Keratinocyte (primary cell): ENCODE measurements around the gene VMP1. TPM values are rescaled to one million over a fixed set of nuclear protein-coding genes. Genes with fewer than 3 reads are reported as not detected.

Experiments
- DNase-seq: peaks from one replicate; pipeline ENCODE4 v3.0.0-alpha.2; 2011; ENCODE audit warnings: low read depth, missing footprints, low spot score
- FAIRE-seq: peaks from 2 replicates; lab custom pipeline; 2011; peaks lifted over from hg19 to GRCh38; lab: Jason Lieb, UNC
- H2AFZ ChIP-seq: 2 replicates; pipeline ENCODE4 v1.6.0; 2012; ENCODE audit warnings: low read length, control low read depth, inconsistent platforms; ENCODE audit not compliant: control insufficient read depth
- H3K27ac ChIP-seq: 2 replicates; pipeline ENCODE4 v1.5.1; 2011; ENCODE audit warnings: low read length; ENCODE audit not compliant: control insufficient read depth, insufficient read depth
- H3K27me3 ChIP-seq: 3 replicates; pipeline ENCODE4 v1.6.0; 2011; ENCODE audit warnings: low read length; ENCODE audit not compliant: control insufficient read depth, insufficient read depth; ENCODE audit errors: extremely low read depth
- H3K36me3 ChIP-seq, 2 experiments: 2 replicates in 1 of 2; 3 replicates in 1 of 2; pipeline ENCODE4 v1.5.1; 2011; ENCODE audit warnings: low read length in 2 of 2, mild to moderate bottlenecking in 1 of 2; ENCODE audit not compliant: control insufficient read depth in 2 of 2, insufficient read depth in 2 of 2; ENCODE audit errors: extremely low read depth in 1 of 2
- H3K4me1 ChIP-seq: 3 replicates; pipeline ENCODE4 v1.5.1; 2011; ENCODE audit warnings: low read length; ENCODE audit not compliant: control insufficient read depth, insufficient read depth; ENCODE audit errors: extremely low read depth
- H3K4me2 ChIP-seq: 3 replicates; pipeline ENCODE4 v1.6.0; 2011; ENCODE audit warnings: low read depth, low read length; ENCODE audit not compliant: control insufficient read depth, insufficient read depth; ENCODE audit errors: extremely low read depth
- H3K4me3 ChIP-seq, 3 experiments: fragments of 200-600 bp in 1 of 3; sonication (generic) in 1 of 3; 2 replicates in 2 of 3; 3 replicates in 1 of 3; pipeline ENCODE4 v1.5.1; 2011 to 2016; ENCODE audit warnings: low read length in 3 of 3, mild to moderate bottlenecking in 3 of 3, control low read depth in 2 of 3, inconsistent platforms in 1 of 3, low read depth in 1 of 3, mixed read lengths in 1 of 3, mixed run types in 1 of 3, moderate library complexity in 1 of 3; ENCODE audit not compliant: control insufficient read depth in 2 of 3, insufficient read depth in 2 of 3; ENCODE audit errors: extremely low read depth in 1 of 3
- H3K79me2 ChIP-seq: 2 replicates; pipeline ENCODE4 v1.6.0; 2012; ENCODE audit warnings: low read length; ENCODE audit not compliant: control insufficient read depth, insufficient read depth
- H3K9ac ChIP-seq: 3 replicates; pipeline ENCODE4 v1.6.0; 2011; ENCODE audit warnings: low read length; ENCODE audit not compliant: control insufficient read depth, insufficient read depth; ENCODE audit errors: extremely low read depth
- H3K9me1 ChIP-seq: 3 replicates; pipeline ENCODE4 v1.6.0; 2011; ENCODE audit warnings: low read length; ENCODE audit not compliant: control insufficient read depth, insufficient read depth; ENCODE audit errors: extremely low read depth
- H3K9me3 ChIP-seq: 2 replicates; pipeline ENCODE4 v1.5.1; 2012; ENCODE audit warnings: low read depth, low read length; ENCODE audit not compliant: control insufficient read depth
- H4K20me1 ChIP-seq: 3 replicates; pipeline ENCODE4 v1.6.0; 2011; ENCODE audit warnings: low read length; ENCODE audit not compliant: control insufficient read depth, insufficient read depth; ENCODE audit errors: extremely low read depth
- EZH2 ChIP-seq: IDR thresholded peaks from one replicate; pipeline ENCODE4 v1.6.1; 2012; ENCODE audit warnings: inconsistent platforms, mild to moderate bottlenecking, low read length, moderate library complexity
- dilution Hi-C: fragments of 300-500 bp; cut with MboI; formaldehyde crosslinking; loops from one replicate; pipeline ENCODE4 v1.7.0; 2020; ENCODE audit warnings: low sequenced_read_pairs; ENCODE audit not compliant: extremely low pct_ligation_motif_present
- polyA plus RNA-seq, 5 experiments: library from polyadenylated mRNA; depleted of rRNA in 3 of 5; stranded (reverse) in 3 of 5; stranded (forward) in 1 of 5; unstranded in 1 of 5; fragments of >200 nt; gene quantifications; 1 replicate in 1 of 5; 2 replicates in 3 of 5; 3 replicates in 1 of 5; pipeline versions ENCODE4 v1.2.1 to v1.2.3, GENCODE V29; 2011 to 2012; ENCODE audit warnings: missing spikeins in 2 of 5, low read depth in 1 of 5, low replicate concordance in 1 of 5
- TF ChIP-seq, protein P1 (sequence below), 3 experiments: IDR thresholded peaks in 1 of 3; conservative IDR thresholded peaks in 1 of 3; optimal IDR thresholded peaks in 1 of 3; 2 replicates in 2 of 3; 3 replicates in 1 of 3; pipeline versions ENCODE3 to v1.5.1; 2011; ENCODE audit warnings: low read length in 3 of 3, mild to moderate bottlenecking in 3 of 3, moderate library complexity in 2 of 3, control low read depth in 1 of 3, inconsistent platforms in 1 of 3; ENCODE audit not compliant: insufficient read depth in 2 of 3; ENCODE audit errors: extremely low read depth in 1 of 3

VMP1 gene
- polyA plus RNA-seq, 1 donor (not counting 4 experiments of a cell fraction or from before 2014, with no cell fraction given), result 303 TPM

DNA sequence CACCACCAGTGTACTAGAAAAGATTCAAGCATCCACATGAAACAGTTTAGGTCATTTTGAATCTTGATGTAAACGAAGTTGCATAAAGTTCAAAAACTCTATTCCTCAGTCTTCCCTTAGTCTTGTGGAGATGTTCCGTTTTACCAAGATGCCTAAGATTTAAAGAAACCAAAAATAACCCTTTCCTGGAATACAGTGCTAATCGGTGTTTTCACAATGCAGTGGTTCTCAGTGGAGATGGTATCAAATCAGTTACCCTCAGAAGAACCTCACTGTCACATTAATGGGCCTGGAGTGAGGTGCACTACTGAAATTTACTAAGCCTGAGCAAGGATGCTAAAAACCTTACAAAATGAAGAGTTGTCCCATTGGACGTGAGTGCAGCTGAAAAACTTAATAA is 9.3 kb upstream of the VMP1 start:
- no peaks in the 10 kb centered on the region for H3K9me1 ChIP-seq
- DNase-seq (no peak), FAIRE-seq (no peak)
- H3K4me1 ChIP-seq, result peaks cover 4% of the 10 kb centered on the region
- no peak overlapping the region for H2AFZ ChIP-seq
- no peaks in the 10 kb centered on the region for H3K9me3 ChIP-seq
- peaks cover 28 to 52% of the 10 kb centered on the region in 2 experiments for H3K36me3 ChIP-seq
- no peak overlapping the region for H3K27ac ChIP-seq
- H3K9ac ChIP-seq, result no peak overlapping the region
- dilution Hi-C loops, result no loop called here
- peaks cover 20% of the 10 kb centered on the region for H4K20me1 ChIP-seq
- H3K27me3 ChIP-seq, result no peaks in the 10 kb centered on the region
- H3K4me3 ChIP-seq, result no peak overlapping the region
- H3K79me2 ChIP-seq, result peaks cover 93% of the 10 kb centered on the region
- TF ChIP-seq EZH2, result no peak
- no peak overlapping the region for H3K4me2 ChIP-seq

DNA sequence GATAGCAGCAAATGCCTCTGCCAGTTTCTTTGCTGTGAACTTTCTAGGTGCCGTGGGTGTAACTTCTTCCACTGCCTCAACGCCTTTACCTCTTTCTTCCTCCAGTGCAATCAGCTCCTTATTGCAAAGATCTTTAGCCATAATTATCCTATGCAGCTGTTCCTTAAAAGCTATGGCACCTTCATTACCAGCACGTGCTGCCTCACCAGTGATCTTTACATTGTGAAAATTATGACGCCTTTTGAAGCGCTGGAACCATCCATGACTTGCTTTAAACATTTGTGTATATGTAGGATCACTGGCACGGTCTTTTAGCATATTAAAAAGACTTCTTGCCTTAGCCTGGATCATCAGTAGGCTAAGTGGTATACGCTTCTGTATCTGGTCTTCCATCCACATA is 8.2 kb upstream of the VMP1 start:
- H3K27ac ChIP-seq, result no peak overlapping the region
- H3K36me3 ChIP-seq, result peaks cover 23 to 46% of the 10 kb centered on the region in 2 experiments
- FAIRE-seq, result no peak
- no peak overlapping the region for H3K4me2 ChIP-seq
- no peaks in the 10 kb centered on the region for H3K9me3 ChIP-seq
- H3K4me3 ChIP-seq, result no peak overlapping the region
- DNase-seq, result no peak
- H3K27me3 ChIP-seq, result no peaks in the 10 kb centered on the region
- no peak overlapping the region for H3K9ac ChIP-seq
- H3K79me2 ChIP-seq, result peaks cover 97% of the 10 kb centered on the region
- peaks cover 4% of the 10 kb centered on the region for H3K4me1 ChIP-seq
- no peaks in the 10 kb centered on the region for H3K9me1 ChIP-seq
- H2AFZ ChIP-seq, result no peak overlapping the region
- dilution Hi-C loops, result no loop called here
- H4K20me1 ChIP-seq, result peaks cover 20% of the 10 kb centered on the region
- TF ChIP-seq, protein P1, sequence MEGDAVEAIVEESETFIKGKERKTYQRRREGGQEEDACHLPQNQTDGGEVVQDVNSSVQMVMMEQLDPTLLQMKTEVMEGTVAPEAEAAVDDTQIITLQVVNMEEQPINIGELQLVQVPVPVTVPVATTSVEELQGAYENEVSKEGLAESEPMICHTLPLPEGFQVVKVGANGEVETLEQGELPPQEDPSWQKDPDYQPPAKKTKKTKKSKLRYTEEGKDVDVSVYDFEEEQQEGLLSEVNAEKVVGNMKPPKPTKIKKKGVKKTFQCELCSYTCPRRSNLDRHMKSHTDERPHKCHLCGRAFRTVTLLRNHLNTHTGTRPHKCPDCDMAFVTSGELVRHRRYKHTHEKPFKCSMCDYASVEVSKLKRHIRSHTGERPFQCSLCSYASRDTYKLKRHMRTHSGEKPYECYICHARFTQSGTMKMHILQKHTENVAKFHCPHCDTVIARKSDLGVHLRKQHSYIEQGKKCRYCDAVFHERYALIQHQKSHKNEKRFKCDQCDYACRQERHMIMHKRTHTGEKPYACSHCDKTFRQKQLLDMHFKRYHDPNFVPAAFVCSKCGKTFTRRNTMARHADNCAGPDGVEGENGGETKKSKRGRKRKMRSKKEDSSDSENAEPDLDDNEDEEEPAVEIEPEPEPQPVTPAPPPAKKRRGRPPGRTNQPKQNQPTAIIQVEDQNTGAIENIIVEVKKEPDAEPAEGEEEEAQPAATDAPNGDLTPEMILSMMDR (optimal IDR thresholded peaks at IDR 0.05 in 1 of 3, IDR thresholded peaks at IDR 0.05 in 1 of 3, conservative IDR thresholded peaks at IDR 0.05 in 1 of 3; ENCODE audit: extremely low read depth in 1 of 3, insufficient read depth in 2 of 3, low read length in 3 of 3), result no peak
- no peak for TF ChIP-seq EZH2

DNA sequence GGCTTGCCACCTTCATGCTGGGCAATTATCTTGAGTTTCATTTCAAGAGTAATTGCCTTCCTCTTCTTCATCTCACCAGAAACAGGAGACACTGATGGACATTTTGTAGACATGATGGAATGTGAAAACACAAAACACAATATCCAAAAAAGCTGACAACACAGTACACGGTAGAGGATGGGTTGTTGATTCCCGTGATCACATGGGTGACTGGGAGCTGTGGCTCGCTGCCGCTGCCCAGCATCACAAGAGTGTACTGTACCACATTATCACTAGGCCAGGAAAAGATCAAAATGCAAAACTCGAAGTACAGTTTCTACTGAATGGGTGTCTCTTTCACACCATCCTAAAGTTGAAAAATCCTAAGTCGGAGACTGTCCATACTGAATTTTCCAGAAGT is 7.7 kb upstream of the VMP1 start:
- TF ChIP-seq EZH2, result no peak
- TF ChIP-seq, protein P1 (optimal IDR thresholded peaks at IDR 0.05 in 1 of 3, IDR thresholded peaks at IDR 0.05 in 1 of 3, conservative IDR thresholded peaks at IDR 0.05 in 1 of 3; ENCODE audit: extremely low read depth in 1 of 3, insufficient read depth in 2 of 3, low read length in 3 of 3), result no peak
- Histone ChIP-seq H3K4me3 (no peak overlapping the region), H3K4me2 (no peak overlapping the region), H3K79me2 (peaks cover 97% of the 10 kb centered on the region), H3K27me3 (no peaks in the 10 kb centered on the region), H2AFZ (no peak overlapping the region), H4K20me1 (peaks cover 20% of the 10 kb centered on the region), H3K9me1 (no peaks in the 10 kb centered on the region), H3K9ac (no peak overlapping the region), H3K4me1 (peaks cover 9% of the 10 kb centered on the region), H3K27ac (no peak overlapping the region), H3K9me3 (no peaks in the 10 kb centered on the region), H3K36me3 (peaks cover 18 to 45% of the 10 kb centered on the region in 2 experiments)
- DNase-seq, result no peak
- FAIRE-seq, result no peak
- dilution Hi-C loops, result no loop called here
